ENCODE data around the gene SDF4.
"Not testable (repeated sequence)": the region's sequence is repeated elsewhere in the genome, so short reads cannot be mapped to it uniquely, and the experiment has no call there.

Gene SDF4

DNA sequence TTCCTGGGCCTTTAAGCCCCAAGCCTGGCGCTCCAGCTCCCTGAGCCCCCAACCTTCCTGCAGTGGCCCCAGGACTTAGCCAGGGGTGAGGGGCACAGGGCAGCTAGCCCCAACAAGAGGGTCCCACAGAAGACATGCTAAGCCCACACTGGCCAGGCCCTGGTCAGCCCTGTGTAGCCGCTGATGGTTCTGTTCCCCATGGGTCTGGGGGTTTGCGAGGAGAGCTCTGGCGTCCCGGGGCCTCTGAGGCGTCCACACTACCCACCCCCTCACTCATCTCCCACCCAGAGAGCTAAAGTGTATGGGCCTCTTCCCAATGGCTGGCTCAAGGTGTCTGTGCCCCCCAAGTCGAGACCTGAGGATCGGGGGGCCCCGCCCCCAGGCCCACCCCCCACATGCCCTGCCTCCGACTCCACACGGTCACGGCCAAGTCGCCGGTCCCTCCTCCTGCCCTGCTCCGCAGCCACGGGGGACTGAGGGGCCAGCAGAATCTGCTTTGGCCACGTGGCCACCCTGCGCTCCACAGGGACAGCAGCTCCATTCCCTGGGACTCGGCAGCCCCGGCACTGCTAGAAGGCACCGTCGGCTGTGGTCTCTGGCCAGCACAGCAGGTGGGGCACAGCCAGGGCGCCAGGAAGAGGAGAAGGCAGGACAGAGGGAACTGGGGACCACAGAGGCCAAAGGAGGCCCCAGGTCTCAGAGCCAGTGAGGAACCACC lies 33.2 kb downstream of the SDF4 start:
- no peak for DNase-seq

DNA sequence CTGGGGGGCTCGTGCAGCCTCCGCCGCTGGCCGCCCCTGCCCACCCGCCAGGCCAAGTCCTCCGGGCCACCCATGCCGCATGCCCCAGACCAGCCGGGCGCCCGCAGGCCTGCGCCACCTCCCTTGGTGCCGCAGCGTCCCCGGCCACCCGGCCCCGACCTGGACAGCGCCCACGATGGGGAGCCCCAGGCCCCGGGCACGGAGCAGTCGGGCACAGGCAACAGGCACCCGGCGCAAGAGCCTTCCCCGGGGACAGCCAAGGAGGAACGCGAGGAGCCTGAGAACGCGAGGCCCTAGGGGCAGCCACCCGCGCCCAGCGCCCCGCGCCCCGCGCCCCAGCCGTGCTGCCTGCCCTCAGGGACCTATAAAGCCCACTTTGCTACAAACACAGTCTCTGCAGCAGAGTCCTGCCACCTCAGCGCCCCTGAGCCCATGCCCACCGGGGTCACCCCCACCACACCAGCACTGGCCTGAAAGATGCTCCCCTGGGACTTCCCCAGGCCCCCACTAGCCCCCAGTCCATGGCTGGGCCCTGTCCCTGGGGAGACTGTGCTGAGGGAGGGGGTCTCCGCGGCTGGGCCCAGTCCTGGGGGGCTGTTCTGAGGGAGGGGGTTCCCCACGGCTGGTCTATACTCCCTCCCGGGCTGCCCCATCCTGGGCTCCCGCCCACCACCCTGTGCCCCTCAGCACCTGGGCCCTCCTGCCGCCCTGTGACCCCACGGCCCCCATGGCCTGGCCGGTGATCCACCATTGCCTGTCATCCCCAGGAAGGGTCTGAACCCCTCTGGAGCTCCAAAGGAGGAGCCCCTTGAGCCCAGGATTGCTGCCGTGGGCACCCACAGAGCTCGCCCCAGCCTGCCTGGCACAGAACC lies 34.0 kb downstream of the SDF4 start:
- no peak for DNase-seq

DNA sequence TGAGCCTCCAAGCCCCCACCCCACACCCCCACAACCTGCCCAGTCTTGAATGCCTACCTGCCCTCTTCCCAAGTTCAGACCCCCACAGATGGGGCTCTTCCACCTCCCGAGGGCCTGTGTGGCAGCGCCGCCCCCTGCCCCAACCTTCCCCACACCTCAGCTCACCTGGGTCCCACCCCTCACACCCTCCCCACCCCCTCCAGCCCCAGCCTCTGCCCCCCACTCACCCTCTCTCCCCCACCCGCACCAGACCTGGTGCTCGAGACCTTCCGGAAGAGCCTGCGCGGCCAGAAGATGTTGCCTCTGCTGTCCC lies 34.7 kb downstream of the SDF4 start:
- no peak for DNase-seq

DNA sequence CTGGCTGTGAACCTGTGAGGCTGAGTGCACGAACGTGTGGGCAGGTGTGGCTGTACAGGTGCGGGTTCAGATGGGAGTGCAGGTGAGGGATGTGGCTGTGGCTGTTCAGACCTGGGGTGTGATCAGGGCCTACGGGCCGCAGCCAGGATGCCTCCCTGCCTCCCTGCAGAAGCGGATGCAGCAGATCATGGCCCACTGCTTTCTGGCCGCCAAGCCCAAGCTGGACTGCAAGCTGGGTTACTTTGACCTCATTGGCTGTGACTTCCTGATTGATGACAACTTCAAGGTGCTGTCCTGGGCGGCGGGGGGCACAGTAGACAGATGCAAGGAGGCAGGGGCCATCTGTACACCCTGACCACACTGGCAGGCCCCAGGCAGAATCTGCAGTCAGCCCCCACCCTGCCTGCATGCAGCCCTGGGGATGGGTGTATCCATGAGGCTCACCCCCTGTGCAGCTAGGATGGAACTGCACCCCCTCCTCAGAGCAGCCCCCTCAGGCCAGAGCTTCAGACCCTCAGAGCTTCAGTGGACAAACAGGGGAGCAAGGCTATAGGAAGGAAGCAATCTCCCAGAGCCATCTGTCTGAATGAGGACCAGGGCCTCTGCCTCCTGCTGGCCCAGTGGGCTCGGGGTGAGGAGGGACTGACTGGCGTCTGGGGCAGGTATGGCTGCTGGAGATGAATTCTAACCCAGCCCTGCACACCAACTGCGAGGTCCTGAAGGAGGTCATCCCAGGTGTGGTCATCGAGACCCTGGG lies 35.2 kb downstream of the SDF4 start:
- no peak for DNase-seq

DNA sequence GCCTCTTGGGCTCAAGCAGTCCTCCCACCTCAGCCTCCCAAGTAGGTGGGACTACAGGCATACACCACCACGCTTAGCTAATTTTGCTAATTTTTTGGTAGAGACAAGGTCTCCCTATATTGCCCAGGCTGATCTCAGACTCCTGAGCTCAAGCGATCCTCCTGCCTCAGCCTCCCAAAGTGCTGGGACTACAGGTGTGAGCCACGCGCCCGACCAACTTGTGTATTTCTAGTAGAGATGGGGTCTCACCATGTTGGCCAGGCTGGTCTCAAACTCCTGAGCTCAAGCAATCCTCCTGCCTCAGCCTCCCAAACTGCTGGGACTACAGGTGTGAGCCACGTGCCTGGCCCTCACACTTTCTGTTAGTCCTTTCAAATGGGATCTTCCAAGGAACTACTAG lies 36.1 kb downstream of the SDF4 start:
- DNase-seq = not testable (repeated sequence)

DNA sequence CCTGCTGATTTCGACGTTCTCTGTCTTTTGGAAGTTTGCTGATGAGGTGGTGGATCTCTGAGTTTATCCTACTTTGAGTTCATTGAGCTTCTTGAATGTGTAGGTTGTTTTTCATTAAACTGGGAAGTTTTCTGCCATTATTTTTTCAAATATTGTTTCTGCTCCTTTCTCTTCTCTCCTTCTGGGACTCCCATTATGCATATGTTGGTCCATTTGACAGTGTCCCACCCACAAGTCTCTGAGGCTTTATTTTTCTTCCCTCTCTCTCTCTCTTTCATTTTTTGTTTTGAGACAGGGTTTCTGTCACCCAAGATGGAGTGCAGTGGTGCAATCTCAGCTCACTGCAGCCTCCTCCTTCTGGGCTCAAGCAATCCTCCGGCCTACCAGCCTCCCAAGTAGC lies 37.1 kb downstream of the SDF4 start:
- no peak for DNase-seq

DNA sequence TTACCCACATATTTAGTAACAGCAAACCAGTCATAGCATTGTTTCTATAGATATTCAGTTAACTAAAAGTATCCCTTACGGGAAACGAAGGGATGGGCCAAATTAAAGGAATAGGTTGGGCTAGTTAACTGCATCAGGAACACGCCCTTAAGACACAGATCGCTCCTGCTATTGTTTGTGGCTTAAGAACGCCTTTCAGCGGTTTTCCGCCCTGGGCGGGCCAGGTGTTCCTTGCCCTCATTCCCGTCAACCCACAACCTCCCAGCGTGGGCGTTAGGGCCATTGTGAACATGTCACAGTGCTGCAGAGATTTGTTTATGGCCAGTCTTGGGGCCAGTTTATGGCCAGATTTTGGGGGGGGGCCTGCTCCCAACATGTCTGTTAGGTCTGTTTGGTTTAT lies 40.1 kb downstream of the SDF4 start:
- DNase-seq = no peak

DNA sequence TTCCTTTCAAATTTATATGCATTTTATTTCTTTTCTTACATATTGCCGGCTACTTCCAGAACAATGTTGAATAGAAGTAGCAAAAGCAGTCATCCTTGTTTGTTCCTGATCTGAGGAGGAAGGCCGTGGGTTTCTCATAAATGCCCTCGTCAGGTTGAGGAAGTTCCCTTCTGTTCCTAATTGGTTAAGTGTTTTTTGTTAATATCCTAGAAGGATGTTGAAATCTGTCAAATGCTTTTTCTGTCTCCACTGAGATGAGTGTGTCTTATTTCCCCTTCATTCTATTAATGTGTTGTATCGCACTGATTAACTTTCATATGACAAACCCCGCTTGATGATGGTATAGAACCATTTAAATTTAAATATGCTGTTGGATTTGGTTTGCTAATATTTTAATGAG lies 42.7 kb downstream of the SDF4 start:
- no peak for DNase-seq

DNA sequence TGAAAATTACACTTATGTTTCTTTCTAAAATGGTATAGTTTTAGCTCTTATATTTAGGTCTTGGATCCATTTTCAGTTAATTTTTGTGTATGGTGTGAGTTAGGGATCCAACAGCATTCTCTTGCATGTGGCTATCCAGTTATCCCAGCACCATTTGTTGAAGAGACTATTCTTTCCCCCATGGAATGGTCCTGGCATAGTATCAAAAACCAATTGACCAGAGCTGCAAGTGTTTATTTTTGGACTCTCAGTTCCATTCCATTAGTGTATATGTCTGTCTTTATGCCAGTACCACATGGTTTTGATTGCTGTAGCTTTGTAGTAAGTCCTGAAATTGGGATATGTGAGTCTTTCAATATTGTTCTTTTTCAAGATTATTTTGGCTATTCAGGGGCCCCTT lies 43.9 kb downstream of the SDF4 start:
- peak; percentile 37 for DNase-seq

DNA sequence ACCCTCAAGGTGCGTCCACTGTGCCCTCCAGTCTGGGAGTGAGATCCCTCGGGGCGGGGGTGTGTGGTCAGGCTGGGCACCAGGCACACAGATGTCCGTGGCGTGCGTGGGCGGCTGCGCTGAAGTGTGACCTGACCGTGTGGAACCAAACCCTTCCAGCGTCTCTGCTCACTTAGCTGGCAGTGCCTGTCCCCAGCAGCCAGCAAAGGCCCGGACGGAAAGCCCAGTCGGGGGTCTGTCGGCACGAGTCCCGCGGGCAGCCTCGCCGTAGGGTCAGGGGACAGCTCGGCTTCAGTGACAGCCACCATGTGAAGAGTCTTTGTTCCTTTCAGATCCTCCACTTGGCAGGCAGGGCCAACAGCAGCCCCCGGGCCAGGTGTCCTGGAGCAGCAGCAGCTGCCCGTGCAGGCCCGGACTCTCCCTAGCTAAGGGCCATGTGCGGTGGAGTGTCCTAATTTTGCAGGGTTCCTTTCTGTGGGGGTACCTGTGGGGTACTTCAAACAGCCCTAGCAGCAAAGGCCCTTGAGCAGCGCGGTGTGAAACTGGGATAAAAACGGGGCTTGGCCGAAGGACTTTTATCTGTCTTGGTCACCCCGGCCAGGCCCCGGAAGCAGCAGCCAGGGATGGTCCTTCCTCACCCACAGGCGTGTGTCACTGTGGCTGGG lies 46.6 kb downstream of the SDF4 start:
- no peak for DNase-seq

DNA sequence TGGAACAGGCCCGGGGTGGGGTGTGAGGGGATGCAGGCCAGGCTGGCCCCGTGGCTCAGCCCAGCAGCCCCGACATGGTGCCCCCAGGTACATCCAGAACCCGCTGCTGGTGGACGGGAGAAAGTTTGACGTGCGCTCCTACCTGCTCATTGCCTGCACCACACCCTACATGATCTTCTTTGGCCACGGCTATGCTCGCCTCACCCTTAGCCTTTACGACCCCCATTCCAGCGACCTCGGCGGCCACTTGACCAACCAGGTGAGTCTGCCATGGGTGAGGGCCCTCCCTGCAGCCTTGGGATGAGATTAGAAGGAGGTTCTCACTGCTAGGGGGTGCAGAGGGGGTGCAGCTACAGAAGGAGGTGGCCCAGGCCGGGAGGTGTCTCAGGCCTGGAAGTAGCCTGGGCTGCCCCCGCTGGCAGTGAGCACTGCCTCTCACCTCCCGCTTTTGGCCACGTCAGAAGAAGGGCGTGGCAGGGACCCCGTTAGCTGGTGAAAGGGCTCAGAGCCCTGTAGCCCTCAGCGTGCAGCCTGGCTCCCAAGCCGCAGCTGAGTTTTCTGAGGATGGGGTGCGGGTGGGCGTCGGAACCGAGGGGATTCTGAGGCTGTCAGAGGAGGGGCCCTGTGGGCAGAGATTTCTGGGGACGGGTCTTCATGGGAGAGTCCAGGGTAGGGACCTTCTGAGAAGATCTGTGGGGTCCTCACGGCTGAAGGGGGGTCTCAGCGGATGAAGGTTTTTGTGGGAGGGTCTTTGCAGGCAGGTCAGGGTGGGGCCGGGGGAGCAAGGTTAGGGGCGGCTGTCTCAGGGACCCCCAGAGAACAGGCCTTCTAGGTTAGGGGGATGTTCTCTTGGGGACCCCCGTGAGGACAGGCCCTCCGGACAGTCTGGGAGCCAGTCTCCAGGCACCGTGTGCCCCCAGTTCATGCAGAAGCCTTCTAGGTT lies 47.7 kb downstream of the SDF4 start:
- no peak for DNase-seq

DNA sequence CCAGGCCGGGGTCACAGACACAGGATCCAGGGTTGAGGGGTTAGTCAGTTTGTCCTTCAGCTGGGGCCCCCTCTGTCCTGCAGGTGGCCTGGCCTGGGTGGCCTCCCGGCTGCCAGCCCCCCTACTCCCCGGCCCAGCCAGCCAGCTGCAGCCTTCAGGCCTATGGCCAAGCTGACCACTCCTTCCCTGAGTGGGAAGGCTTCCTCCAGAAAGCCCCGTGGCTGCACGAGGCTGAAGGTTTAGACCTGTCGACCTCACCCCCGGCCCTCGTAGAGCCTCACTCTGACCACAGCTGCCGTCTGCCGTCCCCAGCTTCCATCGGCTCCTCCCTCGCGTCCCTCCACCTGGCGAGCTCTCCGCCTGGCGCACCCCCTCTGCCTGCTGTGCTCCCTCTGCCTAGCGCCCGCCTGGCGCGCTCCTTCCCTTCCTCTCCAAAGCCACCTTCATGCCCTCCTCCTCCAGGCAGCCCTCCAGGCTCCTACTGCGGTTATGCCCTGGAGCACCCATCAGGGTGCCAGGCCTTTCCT lies 48.5 kb downstream of the SDF4 start:
- no peak for DNase-seq

DNA sequence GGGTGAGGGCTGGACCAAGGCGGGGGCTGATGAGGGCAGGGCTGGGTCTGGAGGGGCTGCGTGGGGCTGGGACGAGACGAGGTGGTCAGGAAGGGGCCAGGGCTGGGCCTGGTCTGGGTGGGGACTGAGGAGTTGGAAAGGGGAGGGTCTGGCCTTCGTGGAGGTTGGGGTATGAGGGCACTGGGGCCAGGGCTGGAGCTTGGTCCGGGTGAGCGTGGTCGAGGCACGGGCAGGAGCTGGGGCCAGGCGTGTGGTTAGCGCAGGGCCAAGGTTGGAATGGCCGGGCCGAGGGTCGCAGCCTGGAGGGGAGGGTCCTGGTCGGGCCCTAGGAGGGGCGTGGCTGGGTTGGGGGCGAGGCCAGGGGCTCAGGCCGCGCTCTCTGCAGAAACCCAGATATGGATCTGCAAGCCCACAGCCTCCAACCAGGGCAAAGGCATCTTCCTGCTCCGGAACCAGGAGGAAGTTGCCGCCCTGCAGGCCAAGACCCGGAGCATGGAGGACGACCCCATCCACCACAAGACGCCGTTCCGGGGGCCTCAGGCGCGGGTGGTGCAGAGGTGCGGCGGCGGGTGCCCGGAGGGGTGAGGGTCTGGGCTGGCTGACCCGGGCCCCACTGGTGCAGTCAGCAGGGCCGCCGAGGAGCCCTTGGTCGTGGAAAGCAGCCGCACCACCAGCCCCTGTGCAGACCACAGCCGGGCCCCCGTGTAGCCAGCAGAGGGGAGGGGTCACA lies 49.1 kb downstream of the SDF4 start:
- no peak for DNase-seq

DNA sequence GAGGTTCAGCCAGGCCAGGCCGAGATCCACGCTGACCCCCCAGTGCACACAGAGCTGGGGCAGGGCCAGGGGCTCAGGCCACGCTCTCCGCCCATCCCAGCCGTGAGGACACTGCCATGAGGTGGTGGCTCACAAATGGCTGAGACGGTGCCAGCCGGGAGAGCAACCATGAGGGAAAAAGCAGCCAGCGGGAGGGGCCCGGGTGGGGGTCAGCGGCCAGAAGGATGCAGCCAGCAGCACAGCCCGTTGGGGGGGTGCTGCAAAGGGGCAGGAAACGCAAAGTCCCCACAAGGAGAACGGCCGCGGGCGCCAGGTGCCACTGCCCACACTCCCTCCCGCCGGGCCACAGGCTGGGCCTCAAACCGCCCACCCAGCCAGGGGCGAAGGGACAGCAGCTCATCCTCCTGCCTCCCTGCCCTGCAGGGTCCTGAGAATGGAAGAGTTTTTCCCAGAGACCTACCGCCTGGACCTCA lies 49.8 kb downstream of the SDF4 start:
- DNase-seq = no peak

DNA sequence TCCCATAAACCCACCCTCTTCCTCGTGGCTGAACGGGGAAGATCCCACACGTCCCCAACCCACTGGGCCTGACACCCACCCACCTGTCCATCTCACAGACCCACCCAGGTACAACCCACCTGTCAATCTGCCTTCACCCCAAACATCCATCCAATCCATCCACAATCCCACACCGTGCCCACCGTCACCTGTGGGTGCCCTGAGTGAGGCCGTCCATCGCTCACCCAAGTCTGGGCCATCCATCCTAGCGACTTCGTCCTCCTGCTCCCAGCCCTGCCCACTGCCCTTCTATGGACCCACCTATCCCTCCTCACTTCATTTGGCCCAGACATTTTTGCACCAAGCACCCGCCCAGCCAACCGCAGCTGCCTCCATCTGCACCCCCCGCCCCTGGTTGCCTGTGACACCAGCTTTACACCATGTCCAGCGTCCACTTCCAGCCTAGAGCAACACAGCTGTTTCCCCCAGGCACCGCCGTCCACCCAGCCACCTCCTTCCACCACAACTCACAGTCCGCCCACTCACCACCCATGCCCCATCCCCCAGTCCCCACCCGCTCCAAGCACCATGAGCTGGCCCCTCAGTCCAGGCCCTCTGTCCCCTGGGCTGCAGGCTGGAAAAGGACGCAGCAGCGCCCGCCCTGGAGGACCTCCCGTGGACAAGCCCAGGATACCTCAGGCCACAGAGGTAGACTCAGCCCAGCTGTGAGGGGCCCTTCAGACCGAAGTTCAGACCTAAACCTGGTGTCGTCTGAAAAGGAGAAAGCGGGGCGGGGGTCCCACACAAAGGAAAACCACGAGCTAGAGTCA lies 50.5 kb downstream of the SDF4 start:
- DNase-seq = no peak

DNA sequence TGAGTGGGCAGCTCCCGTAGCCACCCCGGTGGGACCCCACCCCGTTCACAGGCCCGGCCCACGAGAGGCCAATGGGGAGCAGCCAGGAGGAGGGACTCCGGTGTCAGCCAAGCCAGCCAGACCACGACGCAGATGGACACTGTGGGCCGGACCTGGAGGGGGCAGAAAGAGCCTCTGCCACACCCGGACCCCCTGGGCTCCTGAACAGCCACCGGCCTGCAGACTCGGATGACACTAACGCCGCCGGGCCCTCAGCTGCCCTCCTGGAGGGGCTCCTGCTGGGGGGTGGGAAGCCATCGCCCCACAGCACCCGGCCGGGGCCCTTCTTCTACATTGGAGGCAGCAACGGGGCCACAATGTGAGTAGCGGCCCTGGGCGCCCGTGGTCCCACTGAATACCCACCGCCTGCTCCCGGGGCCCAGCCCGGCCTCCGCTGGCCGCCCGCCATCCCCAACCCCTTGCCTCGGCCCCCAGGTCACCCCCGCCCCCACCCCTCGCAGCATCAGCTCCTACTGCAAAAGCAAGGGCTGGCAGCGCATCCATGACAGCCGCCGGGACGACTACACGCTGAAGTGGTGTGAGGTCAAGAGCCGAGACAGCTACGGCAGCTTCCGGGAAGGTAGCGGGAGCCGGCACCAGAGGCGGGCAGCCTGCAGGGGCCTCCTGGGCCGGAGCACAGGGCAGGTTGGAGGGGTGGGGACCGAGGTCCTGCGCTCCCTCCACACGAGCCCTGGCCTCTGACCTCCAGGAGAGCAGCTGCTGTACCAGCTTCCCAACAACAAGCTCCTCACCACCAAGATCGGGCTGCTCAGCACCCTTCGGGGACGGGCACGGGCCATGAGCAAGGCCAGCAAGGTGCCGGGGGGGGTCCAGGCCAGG lies 51.6 kb downstream of the SDF4 start:
- DNase-seq = no peak

DNA sequence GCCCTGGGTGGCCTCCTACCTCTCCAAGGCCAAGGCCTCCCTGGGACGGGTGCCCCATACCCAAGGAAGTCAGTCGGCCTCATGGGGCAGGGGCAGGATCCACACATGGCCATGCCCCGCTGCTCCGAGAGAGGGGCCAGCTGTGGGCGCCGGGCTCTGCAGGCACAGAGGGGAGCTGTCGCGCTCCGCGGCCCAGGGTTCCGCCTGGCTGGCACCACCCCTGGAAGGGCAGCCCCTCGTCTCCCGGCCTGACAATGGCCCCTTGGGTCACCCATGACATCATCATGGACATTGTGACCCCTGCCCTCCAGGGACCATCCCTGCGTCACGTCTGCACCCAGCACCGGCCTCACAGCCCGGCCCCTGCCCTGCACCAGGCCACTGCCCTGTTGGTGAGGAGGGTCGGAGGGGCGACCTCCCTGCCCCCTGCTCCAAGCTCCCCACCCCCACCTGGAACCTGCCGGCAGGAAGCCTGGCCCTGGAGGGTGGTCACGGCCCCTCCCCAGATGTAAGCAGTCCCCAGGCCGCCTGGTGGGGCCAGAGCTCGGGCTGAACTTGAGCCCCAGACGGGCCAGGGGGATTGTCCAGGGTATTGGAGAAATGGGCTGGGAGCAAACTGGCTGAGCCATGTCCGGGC lies 52.3 kb downstream of the SDF4 start:
- no peak for DNase-seq

DNA sequence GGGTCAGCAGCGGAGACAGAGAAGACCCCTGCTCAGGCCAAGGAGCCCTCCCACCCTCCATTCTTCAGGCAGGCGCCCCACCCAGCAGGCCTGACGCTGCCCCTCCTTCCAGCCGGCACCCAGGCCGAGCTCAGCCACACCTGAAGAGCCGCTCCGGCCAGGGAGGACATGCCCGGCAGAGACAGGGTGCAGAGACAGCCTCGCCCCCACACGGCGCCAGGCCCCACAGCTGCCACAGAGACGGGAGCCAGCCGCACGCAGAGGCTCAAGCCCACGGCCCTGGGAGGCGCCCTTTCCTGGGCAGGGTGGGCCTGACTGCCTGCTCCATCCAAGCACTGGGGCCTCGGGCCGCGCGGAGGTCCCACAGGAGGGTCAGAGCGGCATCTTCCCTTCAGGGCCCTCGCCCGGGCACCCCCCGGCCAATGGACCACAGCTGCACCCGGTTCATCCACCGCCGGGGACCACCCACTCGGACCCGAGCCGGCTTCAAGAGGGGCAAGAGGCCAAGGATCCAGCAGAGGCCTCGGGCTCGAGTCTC lies 52.9 kb downstream of the SDF4 start:
- DNase-seq = no peak

All from fibroblast of skin of back (primary cell).